Natural killer cell (primary cell): ENCODE results near the gene ZBTB40. TPM values are rescaled to one million over a fixed set of nuclear protein-coding genes. Genes with fewer than 3 reads are reported as not detected.

ENCODE experiments used
- ATAC-seq, 3 donors: fragments of 150-1000 bp in 2 of 3; fragments of 200-7000 bp in 1 of 3; cut with Tn5 transposase; 1 replicate in 1 of 3; 2 replicates in 2 of 3; pipeline ENCODE4 v1.10.0; 2021; ENCODE audit warnings: mild to moderate bottlenecking in 2 of 3, moderate library complexity in 2 of 3
- DNase-seq, 2 donors: peaks; one replicate each; pipeline versions ENCODE4 v3.0.0 to v3.0.0-alpha.2; 2013 to 2021; ENCODE audit warnings: mixed read lengths in 1 of 2
- H3K27ac ChIP-seq: one replicate; pipeline ENCODE4 v1.5.1; 2013; ENCODE audit warnings: mild to moderate bottlenecking, low read length
- H3K27me3 ChIP-seq: one replicate; pipeline ENCODE4 v1.6.1; 2013; ENCODE audit warnings: low read length; ENCODE audit not compliant: control insufficient read depth, insufficient read depth
- H3K36me3 ChIP-seq: one replicate; pipeline ENCODE4 v1.6.1; 2013; ENCODE audit warnings: low read length; ENCODE audit not compliant: control insufficient read depth, insufficient read depth
- H3K4me1 ChIP-seq: one replicate; pipeline ENCODE4 v1.6.1; 2013; ENCODE audit warnings: low read length; ENCODE audit not compliant: control insufficient read depth, insufficient read depth
- H3K4me3 ChIP-seq: one replicate; pipeline ENCODE4 v1.5.1; 2013; ENCODE audit warnings: low read length
- H3K9me3 ChIP-seq: one replicate; pipeline ENCODE4 v1.6.1; 2013; ENCODE audit warnings: low read length; ENCODE audit not compliant: control insufficient read depth, insufficient read depth
- H3K27ac Mint-ChIP-seq, 2 donors: one replicate each; pipeline ENCODE4 v1.8.0; 2022; ENCODE audit warnings: mild to moderate bottlenecking in 2 of 2, mixed read lengths in 2 of 2, moderate library complexity in 1 of 2
- H3K27me3 Mint-ChIP-seq, 2 donors: one replicate each; pipeline ENCODE4 v1.8.0; 2022; ENCODE audit warnings: low read depth in 2 of 2, mixed read lengths in 2 of 2
- H3K36me3 Mint-ChIP-seq: one replicate; pipeline ENCODE4 v1.8.0; 2022; ENCODE audit warnings: mixed read lengths
- H3K4me1 Mint-ChIP-seq, 2 donors: one replicate each; pipeline ENCODE4 v1.8.0; 2022; ENCODE audit warnings: mixed read lengths in 2 of 2
- H3K4me3 Mint-ChIP-seq: one replicate; pipeline ENCODE4 v1.8.0; 2022; ENCODE audit warnings: mild to moderate bottlenecking, moderate library complexity, mixed read lengths
- H3K9me3 Mint-ChIP-seq, 2 donors: one replicate each; pipeline ENCODE4 v1.8.0; 2022; ENCODE audit warnings: mixed read lengths in 2 of 2
- WGBS: methylation state at CpG from one replicate; pipeline ENCODE4 v1.1.7; 2013; ENCODE audit warnings: missing lambda C conversion rate; ENCODE audit not compliant: insufficient coverage; 5-methylcytosine and 5-hydroxymethylcytosine counted together
- intact Hi-C: fragments of 100-400 bp; cut with micrococcal nuclease; formaldehyde crosslinking; loops from one replicate; pipeline ENCODE4 v1.14.2; 2022
- total RNA-seq, 4 donors: library from RNA; stranded (reverse); fragments of 120-200 nt in 1 of 4; gene quantifications; one replicate each; pipeline versions ENCODE4 v1.2.3 to v1.2.4, GENCODE V29; 2013 to 2022
- TF ChIP-seq, protein P1 (sequence below): fragments of 200-600 bp; IDR thresholded peaks from one replicate; pipeline ENCODE4 v1.8.0; 2022; ENCODE audit warnings: antibody characterized with exemption

The ZBTB40 gene
- total RNA-seq, 3 donors from 2014 or later (not counting 1 experiment from before 2014, with no cell fraction given), result 32.9 to 37.6 (median 36.7) TPM

DNA sequence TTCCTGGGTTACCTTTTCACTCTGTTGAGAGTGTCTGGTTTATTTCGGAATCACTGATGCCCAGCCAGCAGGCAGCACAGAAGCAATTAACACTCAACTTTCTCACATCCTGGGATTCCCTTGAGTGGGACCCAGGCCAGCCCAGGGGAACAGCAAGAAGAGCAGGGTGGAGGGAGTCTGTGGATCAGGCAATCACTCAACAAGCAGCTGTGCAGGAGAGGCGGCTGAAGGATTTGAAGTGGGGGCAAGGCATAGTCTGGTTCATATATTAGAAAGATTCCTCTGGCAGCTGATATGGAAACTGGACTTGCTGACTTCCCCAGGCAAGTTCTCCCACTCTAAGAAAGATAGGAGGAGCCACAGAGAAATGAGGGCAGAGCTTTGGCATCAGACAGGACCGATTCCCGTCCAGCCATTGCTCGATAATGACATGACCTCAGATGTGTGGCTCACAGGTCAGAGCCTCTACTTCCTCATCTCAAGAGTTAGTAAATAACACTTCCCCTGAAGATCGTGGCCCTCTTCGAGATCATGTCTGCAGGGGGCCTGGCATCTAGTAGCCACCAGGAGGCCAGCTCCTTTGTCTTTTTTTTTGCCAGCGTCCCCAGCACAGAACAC, 124.0 kb downstream of the ZBTB40 start:
- Mint-ChIP-seq H3K27me3 (peaks cover 5 to 9% of the 10 kb centered on the region in 2 donors), H3K36me3 (no peaks in the 10 kb centered on the region), H3K27ac (no peak overlapping the region), H3K4me3 (no peak overlapping the region), H3K4me1 (peaks cover 0 to 8% of the 10 kb centered on the region in 2 donors), H3K9me3 (peaks cover 0 to 7% of the 10 kb centered on the region in 2 donors)
- DNase-seq (no peak), ATAC-seq (no peak)
- no peaks in the 10 kb centered on the region for H3K4me1 ChIP-seq
- H3K9me3 ChIP-seq, result no peaks in the 10 kb centered on the region
- no peaks in the 10 kb centered on the region for H3K36me3 ChIP-seq
- TF ChIP-seq, protein P1, sequence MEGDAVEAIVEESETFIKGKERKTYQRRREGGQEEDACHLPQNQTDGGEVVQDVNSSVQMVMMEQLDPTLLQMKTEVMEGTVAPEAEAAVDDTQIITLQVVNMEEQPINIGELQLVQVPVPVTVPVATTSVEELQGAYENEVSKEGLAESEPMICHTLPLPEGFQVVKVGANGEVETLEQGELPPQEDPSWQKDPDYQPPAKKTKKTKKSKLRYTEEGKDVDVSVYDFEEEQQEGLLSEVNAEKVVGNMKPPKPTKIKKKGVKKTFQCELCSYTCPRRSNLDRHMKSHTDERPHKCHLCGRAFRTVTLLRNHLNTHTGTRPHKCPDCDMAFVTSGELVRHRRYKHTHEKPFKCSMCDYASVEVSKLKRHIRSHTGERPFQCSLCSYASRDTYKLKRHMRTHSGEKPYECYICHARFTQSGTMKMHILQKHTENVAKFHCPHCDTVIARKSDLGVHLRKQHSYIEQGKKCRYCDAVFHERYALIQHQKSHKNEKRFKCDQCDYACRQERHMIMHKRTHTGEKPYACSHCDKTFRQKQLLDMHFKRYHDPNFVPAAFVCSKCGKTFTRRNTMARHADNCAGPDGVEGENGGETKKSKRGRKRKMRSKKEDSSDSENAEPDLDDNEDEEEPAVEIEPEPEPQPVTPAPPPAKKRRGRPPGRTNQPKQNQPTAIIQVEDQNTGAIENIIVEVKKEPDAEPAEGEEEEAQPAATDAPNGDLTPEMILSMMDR, result no peak
- no peaks in the 10 kb centered on the region for H3K27me3 ChIP-seq
- H3K4me3 ChIP-seq, result no peak overlapping the region
- intact Hi-C loops, result no loop called here
- no peak overlapping the region for H3K27ac ChIP-seq
- 51% methylated on average over 8 of the region's 8 CpGs for WGBS

DNA sequence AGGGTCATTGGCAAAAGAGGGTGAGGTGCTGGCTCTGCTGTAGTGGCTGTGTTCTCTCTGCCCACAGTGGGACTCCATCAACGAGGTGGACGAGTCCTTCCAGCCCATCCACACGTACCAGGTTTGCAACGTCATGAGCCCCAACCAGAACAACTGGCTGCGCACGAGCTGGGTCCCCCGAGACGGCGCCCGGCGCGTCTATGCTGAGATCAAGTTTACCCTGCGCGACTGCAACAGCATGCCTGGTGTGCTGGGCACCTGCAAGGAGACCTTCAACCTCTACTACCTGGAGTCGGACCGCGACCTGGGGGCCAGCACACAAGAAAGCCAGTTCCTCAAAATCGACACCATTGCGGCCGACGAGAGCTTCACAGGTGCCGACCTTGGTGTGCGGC, 124.5 kb downstream of the ZBTB40 start:
- no peak overlapping the region for H3K4me3 Mint-ChIP-seq
- intact Hi-C loops, result no loop called here
- peaks cover 0 to 7% of the 10 kb centered on the region in 2 donors for H3K9me3 Mint-ChIP-seq
- Histone ChIP-seq H3K36me3 (no peaks in the 10 kb centered on the region), H3K27me3 (no peaks in the 10 kb centered on the region), H3K4me3 (no peak overlapping the region), H3K4me1 (no peaks in the 10 kb centered on the region), H3K9me3 (no peaks in the 10 kb centered on the region), H3K27ac (no peak overlapping the region)
- 93% methylated on average over 23 of the region's 23 CpGs for WGBS
- ATAC-seq (no peak), DNase-seq (no peak)
- no peaks in the 10 kb centered on the region for H3K36me3 Mint-ChIP-seq
- H3K27me3 Mint-ChIP-seq, result peaks cover 5 to 9% of the 10 kb centered on the region in 2 donors
- H3K4me1 Mint-ChIP-seq, result peaks cover 0 to 8% of the 10 kb centered on the region in 2 donors
- H3K27ac Mint-ChIP-seq, result no peak overlapping the region
- TF ChIP-seq, protein P1, result no peak

DNA sequence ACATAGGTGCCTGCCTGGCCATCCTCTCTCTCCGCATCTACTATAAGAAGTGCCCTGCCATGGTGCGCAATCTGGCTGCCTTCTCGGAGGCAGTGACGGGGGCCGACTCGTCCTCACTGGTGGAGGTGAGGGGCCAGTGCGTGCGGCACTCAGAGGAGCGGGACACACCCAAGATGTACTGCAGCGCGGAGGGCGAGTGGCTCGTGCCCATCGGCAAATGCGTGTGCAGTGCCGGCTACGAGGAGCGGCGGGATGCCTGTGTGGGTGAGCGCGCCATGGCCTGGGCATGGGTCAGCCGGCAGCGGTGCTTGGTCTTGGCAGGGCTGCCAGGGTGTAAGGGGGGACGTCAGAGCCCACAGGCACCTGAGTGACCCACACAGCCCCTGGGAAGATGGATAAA, 125.0 kb downstream of the ZBTB40 start:
- no peak overlapping the region for H3K4me3 Mint-ChIP-seq
- peaks cover 0 to 8% of the 10 kb centered on the region in 2 donors for H3K4me1 Mint-ChIP-seq
- TF ChIP-seq, protein P1, result no peak
- Histone ChIP-seq H3K4me3 (no peak overlapping the region), H3K36me3 (no peaks in the 10 kb centered on the region), H3K27me3 (no peaks in the 10 kb centered on the region), H3K9me3 (no peaks in the 10 kb centered on the region), H3K27ac (no peak overlapping the region), H3K4me1 (no peaks in the 10 kb centered on the region)
- H3K27ac Mint-ChIP-seq, result no peak overlapping the region
- no peak for ATAC-seq
- intact Hi-C loops, result no loop called here
- DNase-seq, result no peak
- H3K9me3 Mint-ChIP-seq, result peaks cover 0 to 7% of the 10 kb centered on the region in 2 donors
- no peaks in the 10 kb centered on the region for H3K36me3 Mint-ChIP-seq
- 92% methylated on average over 24 of the region's 24 CpGs for WGBS
- peaks cover 5 to 9% of the 10 kb centered on the region in 2 donors for H3K27me3 Mint-ChIP-seq
